CD4-positive, alpha-beta T cell treated with Interleukin-17A for 4 hours (primary cell): ENCODE data around the gene TRDN.

ENCODE experiments used
- DNase-seq: peaks from one replicate; pipeline ENCODE4 v3.0.0-alpha.2; 2020; ENCODE audit warnings: mixed read lengths

Gene TRDN, protein sequence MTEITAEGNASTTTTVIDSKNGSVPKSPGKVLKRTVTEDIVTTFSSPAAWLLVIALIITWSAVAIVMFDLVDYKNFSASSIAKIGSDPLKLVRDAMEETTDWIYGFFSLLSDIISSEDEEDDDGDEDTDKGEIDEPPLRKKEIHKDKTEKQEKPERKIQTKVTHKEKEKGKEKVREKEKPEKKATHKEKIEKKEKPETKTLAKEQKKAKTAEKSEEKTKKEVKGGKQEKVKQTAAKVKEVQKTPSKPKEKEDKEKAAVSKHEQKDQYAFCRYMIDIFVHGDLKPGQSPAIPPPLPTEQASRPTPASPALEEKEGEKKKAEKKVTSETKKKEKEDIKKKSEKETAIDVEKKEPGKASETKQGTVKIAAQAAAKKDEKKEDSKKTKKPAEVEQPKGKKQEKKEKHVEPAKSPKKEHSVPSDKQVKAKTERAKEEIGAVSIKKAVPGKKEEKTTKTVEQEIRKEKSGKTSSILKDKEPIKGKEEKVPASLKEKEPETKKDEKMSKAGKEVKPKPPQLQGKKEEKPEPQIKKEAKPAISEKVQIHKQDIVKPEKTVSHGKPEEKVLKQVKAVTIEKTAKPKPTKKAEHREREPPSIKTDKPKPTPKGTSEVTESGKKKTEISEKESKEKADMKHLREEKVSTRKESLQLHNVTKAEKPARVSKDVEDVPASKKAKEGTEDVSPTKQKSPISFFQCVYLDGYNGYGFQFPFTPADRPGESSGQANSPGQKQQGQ

GRCh38 chr6:123636782-123637181 lies at the start of gene TRDN:
TSS of gene TRDN (minus strand) at chr6:123636950. CDS start at chr6:123636775, 175 bp downstream.
- no peak for DNase-seq

- DNase-seq, result no peak
Measured at GRCh38 chr6:123681957-123682462, 45.3 kb upstream of the TRDN start.

DNA sequence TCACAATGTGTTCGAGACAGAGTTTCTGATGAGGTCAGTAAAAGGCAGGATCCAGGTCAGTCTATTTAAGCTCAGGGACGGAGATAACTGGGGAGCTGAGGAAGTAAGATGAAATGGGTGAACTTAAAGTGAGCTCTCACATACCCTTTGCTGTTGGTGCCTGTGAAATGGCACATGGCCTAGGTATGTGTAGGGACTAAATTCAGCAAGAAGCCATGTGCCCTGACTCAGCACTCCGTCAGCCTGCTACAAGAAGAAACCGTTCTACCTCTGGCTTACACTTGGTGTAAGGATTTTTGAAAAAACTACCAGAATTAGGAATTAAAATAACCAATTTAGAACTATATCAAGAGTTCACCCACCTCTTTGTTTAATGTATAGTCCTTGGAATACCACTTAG lies 41.1 kb upstream of the TRDN start:
- no peak for DNase-seq

- no peak for DNase-seq
Measured at GRCh38 chr6:123676793-123677192, 40.0 kb upstream of the TRDN start.

DNA sequence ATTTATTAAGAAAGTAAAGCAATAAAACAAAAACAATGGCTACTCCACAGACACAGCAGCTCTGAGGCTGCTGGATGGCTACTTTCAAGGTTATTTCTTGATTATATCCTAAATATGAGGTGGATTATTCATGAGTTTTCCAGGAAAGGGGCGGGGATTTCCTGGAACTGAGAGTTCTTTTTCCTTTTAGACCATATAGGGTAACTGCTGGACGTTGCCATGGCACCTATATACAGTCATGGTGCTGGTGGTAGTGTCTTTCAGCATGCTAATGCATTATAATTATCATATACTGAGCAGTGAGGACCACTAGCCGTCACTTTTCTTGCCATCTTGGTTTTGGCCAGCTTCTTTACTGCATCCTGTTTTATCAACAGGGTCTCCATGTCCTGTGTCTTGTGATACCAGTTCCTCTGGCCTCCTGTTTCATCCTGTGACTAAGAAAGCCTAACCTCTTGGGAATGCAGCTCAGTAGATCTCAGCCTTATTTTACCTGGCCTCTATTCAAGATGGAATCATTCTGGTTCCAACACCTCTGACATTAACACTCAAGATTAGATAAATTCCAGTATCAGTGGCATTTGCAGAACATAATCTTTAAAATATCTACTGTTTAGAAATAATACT lies 32.3 kb upstream of the TRDN start:
- DNase-seq, result no peak

- DNase-seq, result no peak
Measured at GRCh38 chr6:123668063-123668462, 31.3 kb upstream of the TRDN start.

- no peak for DNase-seq
Measured at GRCh38 chr6:123663436-123663835, 26.7 kb upstream of the TRDN start.

DNA sequence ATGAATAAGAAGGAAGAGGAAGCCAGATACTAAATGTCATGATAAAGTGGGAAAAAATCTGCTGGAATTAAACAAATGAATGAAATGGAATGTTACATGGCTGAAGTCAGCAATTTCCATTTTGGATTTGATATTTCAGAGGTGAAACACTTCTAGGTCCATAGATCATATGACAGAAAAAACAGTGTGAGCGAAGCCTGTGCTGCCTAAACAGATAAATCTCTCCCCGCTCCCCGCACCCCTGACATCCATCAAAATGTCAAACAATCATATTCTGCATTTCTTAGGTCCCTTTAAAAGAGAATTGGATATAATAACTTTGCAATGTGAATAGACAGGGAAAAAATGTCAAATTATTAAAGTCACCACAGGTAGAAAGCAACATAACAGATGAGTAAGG lies 26.0 kb upstream of the TRDN start:
- DNase-seq, result no peak

GRCh38 chr6:123661105-123661891 lies 24.5 kb upstream of the TRDN start:
- no peak for DNase-seq

GRCh38 chr6:123659960-123660748 lies 23.4 kb upstream of the TRDN start:
- DNase-seq, result no peak

DNA sequence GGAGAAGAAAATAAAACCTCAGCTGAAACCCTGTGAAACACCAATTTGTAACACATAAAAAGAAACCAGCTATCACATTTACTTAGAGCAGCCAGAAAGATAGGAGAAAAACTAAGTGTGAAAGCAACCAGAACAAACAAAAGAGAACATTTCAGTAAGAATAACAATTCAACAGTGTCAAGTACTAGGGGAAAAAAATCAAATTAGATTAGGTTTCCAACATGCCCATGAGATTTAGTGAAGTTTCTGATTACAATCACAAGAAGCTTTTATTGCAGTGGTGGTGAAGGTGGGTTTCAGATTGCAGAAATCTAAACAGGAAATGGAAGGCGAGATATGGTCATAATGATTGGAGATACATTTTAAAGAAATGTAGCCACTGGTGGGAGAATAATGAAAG lies 22.1 kb upstream of the TRDN start:
- no peak for DNase-seq

GRCh38 chr6:123655521-123656306 lies 19.0 kb upstream of the TRDN start:
- no peak for DNase-seq

- DNase-seq, result no peak
Measured at GRCh38 chr6:123648723-123649122, 12.0 kb upstream of the TRDN start.

DNA sequence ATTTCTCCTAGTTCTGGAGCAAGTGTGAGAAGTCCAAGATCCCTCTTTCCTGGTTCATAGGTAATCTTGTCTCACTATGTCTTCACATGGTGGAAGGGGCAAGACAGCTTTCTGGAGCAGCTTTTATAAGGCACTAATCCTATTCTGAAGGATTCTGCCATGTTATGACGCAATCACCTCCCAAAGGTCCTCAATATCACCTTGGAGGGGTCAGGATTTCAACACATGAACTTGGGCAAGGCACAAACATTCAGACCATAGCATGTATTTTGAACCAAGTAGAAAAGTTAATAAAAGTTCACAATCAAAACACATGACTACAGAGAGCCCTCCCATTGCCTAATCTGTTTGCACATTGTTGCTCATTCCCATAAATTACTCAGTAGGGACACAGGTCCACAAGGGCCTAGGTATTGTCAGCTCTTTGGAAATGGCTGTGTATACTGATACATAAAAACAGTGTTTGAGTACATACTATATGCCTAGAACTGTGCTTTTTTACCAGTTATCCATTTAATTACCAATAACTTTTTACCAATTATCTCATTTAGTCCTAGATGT lies 11.3 kb upstream of the TRDN start:
- DNase-seq, result no peak

DNA sequence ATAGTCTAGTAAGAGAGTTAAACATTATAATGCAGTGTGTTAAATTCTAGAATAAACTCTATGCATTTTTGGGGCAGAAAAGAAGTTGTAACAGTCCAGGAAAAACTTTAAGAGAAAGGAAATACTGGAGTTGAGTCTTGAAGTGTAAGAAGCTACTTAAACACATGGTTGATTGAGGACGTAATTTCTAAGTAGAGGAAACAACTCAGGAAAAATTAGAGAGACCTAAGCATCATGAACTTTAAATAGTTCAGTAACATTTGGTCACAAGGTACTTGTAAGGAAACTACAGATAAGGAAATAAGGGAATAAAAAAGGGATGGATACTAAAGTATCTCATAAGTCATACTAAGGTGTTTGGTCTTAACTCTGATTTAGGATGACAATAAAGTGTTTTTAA lies 4.7 kb upstream of the TRDN start:
- DNase-seq, result no peak

DNA sequence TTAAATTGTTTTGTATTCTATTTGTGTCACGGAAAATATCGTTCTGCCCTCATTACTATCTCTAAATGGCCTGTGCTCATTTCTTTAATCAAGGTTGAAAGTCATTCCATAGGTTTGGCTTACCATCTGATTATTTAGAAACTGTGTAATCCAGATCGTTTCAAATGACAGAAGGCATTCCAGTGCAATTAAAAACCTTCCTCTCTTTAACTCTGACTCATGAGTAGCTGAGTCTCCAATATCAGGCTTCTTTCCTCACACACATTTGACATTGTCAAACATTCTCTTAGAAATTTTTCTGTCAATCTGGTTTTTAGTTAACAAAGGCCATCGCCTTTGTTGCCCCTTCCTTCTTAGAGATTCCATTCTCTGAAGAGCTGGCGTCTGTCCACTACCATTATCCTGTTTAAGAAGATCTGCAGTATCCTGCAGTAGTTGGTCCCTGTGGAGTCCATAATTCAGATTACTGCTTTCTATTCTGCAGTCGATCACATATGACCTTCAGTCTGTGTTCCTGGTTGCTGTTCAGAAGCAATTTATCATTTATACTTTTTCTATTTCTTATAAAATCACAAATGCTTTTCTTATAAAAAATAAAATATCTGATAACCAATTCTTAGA lies 3.9 kb upstream of the TRDN start:
- DNase-seq, result no peak

GRCh38 chr6:123638865-123639264 lies 2.1 kb upstream of the TRDN start:
- DNase-seq, result no peak

GRCh38 chr6:123636282-123636681 lies 468 bp downstream of the TRDN start:
- no peak for DNase-seq

- no peak for DNase-seq
Measured at GRCh38 chr6:123635567-123635966, 1.2 kb downstream of the TRDN start.

DNA sequence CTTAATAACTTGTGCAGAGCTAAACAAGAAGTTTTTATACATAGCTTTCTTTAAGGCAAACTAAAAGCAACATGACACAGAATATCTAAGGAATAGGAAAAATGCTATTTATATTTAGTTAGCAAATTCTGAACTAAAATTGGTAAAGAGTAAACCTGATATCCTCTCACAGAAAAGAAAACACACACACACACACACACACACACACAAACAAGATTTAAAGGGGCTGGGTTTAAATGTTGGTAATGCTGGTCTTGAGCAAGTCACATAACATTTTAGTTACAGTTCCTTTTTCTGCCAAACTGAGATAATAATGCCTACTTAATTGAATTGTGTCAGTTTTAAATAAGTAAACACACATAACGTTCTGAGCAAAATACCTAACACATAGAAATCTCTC lies 1.6 kb downstream of the TRDN start:
- DNase-seq, result no peak
